AG09319 (cell line): Measurements from ENCODE around the gene UBE3D.
"Not testable (repeated sequence)": the region's sequence is repeated elsewhere in the genome, so short reads cannot be mapped to it uniquely, and the experiment has no call there.

ENCODE experiments used
- DNase-seq: peaks from one replicate; pipeline ENCODE4 v3.0.0-alpha.2; 2010; ENCODE audit warnings: low read depth; ENCODE audit errors: extremely low read depth
- TF ChIP-seq, protein P1 (sequence below): IDR thresholded peaks from 2 replicates; pipeline ENCODE4 v1.5.1; 2011; ENCODE audit warnings: low read depth, mild to moderate bottlenecking, inconsistent platforms, low read length, moderate library complexity

Gene UBE3D

DNA sequence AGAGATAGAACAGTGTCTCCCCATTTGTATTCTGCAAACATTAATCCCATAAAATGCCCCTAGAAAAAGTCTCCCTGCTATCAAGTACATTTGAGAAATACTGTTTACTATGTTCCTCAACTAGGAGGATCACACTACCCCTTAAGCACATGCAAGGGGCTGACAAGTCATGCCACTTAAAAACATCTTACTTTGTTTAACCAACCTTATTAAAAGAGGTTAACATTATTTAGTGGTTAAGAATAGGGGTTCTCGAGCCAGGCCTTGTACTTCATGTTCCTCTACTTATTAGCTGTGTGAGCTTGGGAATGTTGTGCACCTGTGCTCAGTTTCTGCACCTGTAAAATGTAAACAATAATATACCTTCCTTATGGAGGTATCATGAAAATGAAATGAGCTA lies 113.7 kb downstream of the UBE3D start:
- TF ChIP-seq, protein P1, sequence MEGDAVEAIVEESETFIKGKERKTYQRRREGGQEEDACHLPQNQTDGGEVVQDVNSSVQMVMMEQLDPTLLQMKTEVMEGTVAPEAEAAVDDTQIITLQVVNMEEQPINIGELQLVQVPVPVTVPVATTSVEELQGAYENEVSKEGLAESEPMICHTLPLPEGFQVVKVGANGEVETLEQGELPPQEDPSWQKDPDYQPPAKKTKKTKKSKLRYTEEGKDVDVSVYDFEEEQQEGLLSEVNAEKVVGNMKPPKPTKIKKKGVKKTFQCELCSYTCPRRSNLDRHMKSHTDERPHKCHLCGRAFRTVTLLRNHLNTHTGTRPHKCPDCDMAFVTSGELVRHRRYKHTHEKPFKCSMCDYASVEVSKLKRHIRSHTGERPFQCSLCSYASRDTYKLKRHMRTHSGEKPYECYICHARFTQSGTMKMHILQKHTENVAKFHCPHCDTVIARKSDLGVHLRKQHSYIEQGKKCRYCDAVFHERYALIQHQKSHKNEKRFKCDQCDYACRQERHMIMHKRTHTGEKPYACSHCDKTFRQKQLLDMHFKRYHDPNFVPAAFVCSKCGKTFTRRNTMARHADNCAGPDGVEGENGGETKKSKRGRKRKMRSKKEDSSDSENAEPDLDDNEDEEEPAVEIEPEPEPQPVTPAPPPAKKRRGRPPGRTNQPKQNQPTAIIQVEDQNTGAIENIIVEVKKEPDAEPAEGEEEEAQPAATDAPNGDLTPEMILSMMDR: no peak
- no peak for DNase-seq

DNA sequence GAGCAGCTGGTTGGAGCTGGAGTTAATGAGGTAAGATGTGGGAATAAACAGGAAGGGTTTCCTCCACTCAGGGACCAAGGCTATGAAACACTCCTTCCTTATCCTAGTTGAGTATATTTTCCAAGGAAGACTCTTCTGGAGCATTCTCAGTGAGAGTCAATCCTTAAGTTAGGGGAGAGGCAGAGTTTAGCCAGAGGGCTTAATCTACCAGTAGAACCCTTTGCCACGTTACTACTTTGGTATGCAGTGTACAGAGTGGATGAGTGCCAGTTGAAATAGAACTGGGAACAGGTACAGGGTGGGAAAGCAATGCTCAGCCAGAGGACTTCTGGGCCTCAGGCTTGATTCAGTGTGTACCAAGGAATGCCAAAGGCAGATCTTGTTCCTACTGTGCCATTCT lies 114.3 kb downstream of the UBE3D start:
- TF ChIP-seq, protein P1: no peak
- DNase-seq: no peak

DNA sequence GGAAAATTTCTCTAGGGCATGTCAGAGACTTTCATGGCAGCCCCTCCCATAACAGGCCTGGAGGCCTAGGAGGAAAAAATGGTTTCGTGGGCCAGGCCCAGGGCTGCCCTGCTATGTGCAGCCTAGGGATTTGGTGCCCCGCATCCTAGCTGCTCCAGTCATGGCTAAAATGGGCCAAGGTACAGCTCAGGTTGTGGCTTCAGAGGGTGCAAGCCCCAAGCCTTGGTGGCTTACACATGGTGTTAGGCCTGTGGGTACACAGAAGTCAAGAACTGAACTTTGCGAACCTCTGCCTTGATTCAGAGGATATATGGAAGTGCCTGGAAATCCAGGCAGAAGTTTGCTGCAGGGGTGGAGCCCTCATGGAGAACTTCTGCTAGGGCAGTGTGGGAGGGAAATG lies 134.7 kb downstream of the UBE3D start:
- not testable (repeated sequence) for DNase-seq

DNA sequence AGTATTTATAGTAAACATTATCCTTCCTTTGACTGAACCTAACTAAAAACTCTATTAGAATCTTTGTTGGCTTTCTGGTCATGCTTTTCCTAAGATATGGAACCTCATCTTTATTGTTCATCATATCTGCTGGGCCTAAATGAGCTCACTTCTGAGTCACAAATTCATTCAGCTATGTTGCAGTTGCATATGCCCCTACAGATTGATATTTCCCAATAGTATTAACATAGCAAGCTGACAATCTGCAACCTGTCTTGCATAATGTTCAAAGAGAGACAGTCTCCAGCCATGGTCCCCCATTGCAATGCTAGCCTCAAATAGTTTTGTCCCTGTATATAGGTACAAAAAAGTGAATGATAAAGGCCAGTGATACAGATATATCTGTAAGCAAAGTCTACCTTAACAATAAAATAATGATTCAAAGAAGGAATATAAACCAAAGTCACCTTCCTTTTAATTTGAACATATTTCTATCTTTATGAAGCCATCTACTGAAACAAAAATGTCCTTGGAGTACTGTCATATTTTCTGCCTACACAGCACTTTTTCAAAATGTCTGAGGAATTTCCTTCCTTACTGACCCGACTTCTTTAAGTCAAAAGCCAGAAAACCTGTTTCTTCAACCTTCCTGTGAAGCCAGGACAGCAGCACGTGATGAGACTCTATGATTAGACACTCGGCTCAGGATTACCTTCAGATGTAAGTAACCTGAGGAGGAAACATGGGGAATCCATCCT lies 140.7 kb downstream of the UBE3D start:
- TF ChIP-seq, protein P1: no peak
- no peak for DNase-seq

DNA sequence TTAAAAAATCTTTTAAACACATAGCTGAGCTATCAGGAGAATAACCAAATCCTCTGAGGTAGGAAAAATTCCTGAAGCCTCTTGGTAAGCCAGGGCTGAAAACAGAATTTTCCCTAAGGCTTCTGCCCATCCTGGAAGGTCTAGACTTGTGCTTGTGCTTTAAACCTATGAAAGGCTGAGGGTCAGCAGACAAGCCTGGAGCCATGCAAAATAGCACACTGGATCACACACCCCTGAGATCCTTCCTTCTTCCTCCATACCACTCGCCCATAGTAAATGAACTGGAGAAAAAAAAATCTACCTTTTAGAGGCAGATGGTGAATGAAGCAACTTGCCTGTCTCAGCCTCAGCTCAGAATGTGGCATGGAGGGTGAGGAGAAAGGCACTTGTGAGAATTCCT lies 144.4 kb downstream of the UBE3D start:
- DNase-seq: no peak
- TF ChIP-seq, protein P1: no peak

DNA sequence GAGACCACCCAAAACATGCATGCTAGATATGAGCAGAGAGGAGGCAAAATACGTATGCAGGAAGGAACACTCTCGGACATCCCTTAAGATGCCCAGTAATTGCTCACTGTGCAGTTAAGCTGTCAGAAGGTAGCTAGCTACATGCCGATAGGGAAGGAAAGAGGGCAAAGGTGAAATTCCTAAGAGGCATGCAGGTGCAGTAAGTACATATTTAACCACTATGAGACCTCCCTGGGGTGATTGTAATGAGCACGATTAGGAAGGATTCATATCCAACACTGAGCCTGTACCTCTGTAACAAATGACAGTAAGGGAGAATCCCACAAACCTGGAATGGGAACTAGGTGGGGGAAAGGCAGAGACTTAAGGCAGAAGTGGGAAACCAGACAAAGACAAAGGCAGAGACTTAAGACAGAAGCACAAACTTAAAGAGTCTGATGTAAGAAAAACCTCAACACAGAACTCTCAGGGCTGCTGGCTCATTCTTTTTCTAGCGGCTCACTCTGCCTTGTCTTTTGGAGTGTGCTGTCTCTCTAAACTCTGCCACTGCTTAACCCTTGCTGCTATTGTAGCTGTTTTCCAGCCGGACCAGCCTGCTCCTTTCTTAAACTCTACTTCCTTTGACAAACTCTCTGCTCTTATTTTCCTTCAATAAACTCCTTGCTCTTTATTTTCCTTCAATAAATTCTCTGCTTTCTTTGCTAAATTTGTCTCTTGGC lies 148.1 kb downstream of the UBE3D start:
- TF ChIP-seq, protein P1: no peak
- no peak for DNase-seq

DNA sequence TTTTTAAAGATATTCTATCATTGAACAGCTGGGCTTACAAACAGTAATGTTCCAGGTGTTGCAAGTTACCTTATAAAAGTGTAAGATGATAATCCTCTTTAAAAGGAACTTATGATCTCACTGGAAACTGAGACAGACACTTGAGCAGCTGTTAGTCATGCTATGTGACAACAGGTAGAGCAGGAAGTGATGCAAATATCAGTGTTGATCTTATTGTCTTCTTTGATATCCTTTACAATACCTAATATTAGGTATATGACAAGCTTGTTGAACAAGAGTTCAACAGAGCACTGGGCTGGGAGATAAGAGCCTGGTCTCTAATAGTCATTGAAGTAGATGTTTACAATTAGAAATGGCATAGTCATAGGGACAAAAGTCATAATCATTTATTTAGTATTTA lies 150.0 kb downstream of the UBE3D start:
- TF ChIP-seq, protein P1: no peak
- no peak for DNase-seq
